Thymus (tissue), 11 donors: ENCODE measurements around the gene GTF2H2C_2.
"Not testable (repeated sequence)": the region's sequence is repeated elsewhere in the genome, so short reads cannot be mapped to it uniquely, and the experiment has no call there.

Experiments used
- DNase-seq, 9 donors: peaks; one replicate each; pipeline ENCODE4 v3.0.0-alpha.2; 2013; ENCODE audit warnings: low spot score in 9 of 9, low read depth in 6 of 9, missing footprints in 1 of 9
- H3K27ac ChIP-seq, 2 donors: one replicate each; pipeline ENCODE4 v1.5.1; 2013; ENCODE audit warnings: control low read depth in 1 of 2, low read depth in 1 of 2, low read length in 1 of 2, mild to moderate bottlenecking in 1 of 2, moderate library complexity in 1 of 2
- H3K27me3 ChIP-seq, 2 donors: one replicate each; pipeline ENCODE4 v1.5.1; 2013; ENCODE audit warnings: low read length in 1 of 2; ENCODE audit not compliant: control insufficient read depth in 2 of 2, insufficient read depth in 1 of 2
- H3K36me3 ChIP-seq, 2 donors: one replicate each; pipeline ENCODE4 v1.5.1; 2013; ENCODE audit warnings: low read length in 1 of 2, mild to moderate bottlenecking in 1 of 2, moderate library complexity in 1 of 2; ENCODE audit not compliant: control insufficient read depth in 2 of 2, insufficient read depth in 2 of 2
- H3K4me1 ChIP-seq, 2 donors: one replicate each; pipeline ENCODE4 v1.5.1; 2013; ENCODE audit warnings: low read length in 2 of 2; ENCODE audit not compliant: control insufficient read depth in 2 of 2, insufficient read depth in 2 of 2
- H3K4me3 ChIP-seq, 2 donors: one replicate each; pipeline ENCODE4 v1.5.1; 2013; ENCODE audit warnings: low read length in 2 of 2, control low read depth in 1 of 2, mild to moderate bottlenecking in 1 of 2
- H3K9me3 ChIP-seq, 2 donors: one replicate each; pipeline ENCODE4 v1.5.1; 2013; ENCODE audit warnings: low read length in 1 of 2, mild to moderate bottlenecking in 1 of 2; ENCODE audit not compliant: control insufficient read depth in 2 of 2, insufficient read depth in 1 of 2
- WGBS: extraction: QIAGEN DNeasy Blood & Tissue Kit; methylation state at CpG from one replicate; pipeline ENCODE4 v1.1.7; 2013; 5-methylcytosine and 5-hydroxymethylcytosine counted together
- donor health status: healthy.

GTF2H2C_2 gene

GRCh38 chr5:70461984-70462383 is 46.8 kb downstream of the GTF2H2C_2 start:
- no CpG with 5 or more reads among the region's 6 CpGs for WGBS
- H3K27me3 ChIP-seq, H3K27ac ChIP-seq, H3K4me3 ChIP-seq, DNase-seq, H3K4me1 ChIP-seq, H3K36me3 ChIP-seq, H3K9me3 ChIP-seq: not testable (repeated sequence)

GRCh38 chr5:70464019-70464637 is 49.0 kb downstream of the GTF2H2C_2 start:
- H3K4me3 ChIP-seq, H3K27ac ChIP-seq, H3K36me3 ChIP-seq, H3K27me3 ChIP-seq, H3K4me1 ChIP-seq, H3K9me3 ChIP-seq, DNase-seq: not testable (repeated sequence)
- no CpG with 5 or more reads among the region's 5 CpGs for WGBS

DNA sequence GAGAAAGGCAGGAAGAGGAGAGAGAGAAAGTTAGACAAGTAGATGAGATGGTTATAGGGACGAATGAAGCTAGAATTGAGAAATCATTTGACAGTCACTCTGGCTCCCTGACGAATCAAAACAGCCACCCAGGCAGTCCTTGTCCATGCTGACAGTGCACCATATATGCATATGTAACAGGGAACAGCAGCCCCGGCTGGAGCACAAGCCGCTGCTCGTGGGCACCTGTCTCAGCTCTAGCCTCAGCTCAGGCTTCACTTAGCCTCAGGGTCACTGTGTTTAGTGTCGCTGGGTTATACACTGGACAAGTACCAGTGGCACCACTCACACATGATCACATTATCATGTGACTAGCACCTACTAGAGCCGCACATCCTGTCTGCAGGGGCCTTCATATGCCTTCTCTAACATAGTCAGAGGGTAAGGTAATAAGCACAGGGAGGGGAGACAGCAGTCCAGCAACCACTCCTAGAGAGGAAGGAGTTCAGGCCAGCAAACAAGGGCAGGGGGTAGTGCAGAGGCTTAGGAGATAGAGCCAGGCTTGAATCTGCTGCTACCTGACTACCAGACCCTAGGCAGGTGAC is 54.9 kb downstream of the GTF2H2C_2 start:
- not testable (repeated sequence) for H3K4me1 ChIP-seq

More for the DNA sequence above, 54.9 kb downstream of the GTF2H2C_2 start:
- H3K4me3 ChIP-seq, DNase-seq, H3K27me3 ChIP-seq, H3K9me3 ChIP-seq, H3K36me3 ChIP-seq, H3K27ac ChIP-seq: not testable (repeated sequence)
- WGBS, result no CpG with 5 or more reads among the region's 7 CpGs
